Activated CD8-positive, alpha-beta memory T cell treated with anti-CD3 and anti-CD28 coated beads for 36 hours (primary cell): ENCODE measurements around the gene JSRP1. TPM values are rescaled to one million over a fixed set of nuclear protein-coding genes. Genes with fewer than 3 reads are reported as not detected.
"Not testable (repeated sequence)": the region's sequence is repeated elsewhere in the genome, so short reads cannot be mapped to it uniquely, and the experiment has no call there.

Experiments used
- CTCF ChIA-PET: fragments of 350-600 bp; sonication (Branson Sonifier 250); formaldehyde crosslinking; loops from one replicate; lab custom pipeline; 2021; ENCODE audit warnings: antibody characterized with exemption; lab: Charles Lee
- POLR2A ChIA-PET: fragments of 350-600 bp; sonication (Branson Sonifier 250); formaldehyde crosslinking; loops from one replicate; lab custom pipeline; 2021; ENCODE audit warnings: antibody characterized with exemption; lab: Charles Lee
- total RNA-seq, 2 experiments: library from RNA; stranded (reverse); gene quantifications; one replicate each; pipeline ENCODE4 v1.2.3, GENCODE V29; 2021

Gene JSRP1
- total RNA-seq, 2 experiments from 2014 or later = 0.61 to 1.3 TPM

- ChIA-PET CTCF (interaction anchor here (2.2 kb wide), 1 partner anchor 13 kb away, joined by 8 read pairs; no protein-coding TSS in a partner anchor), POLR2A (interaction anchor here (0.6 to 1.5 kb wide), 2 partner anchors 14 to 247 kb away, joined by 3 read pairs; no protein-coding TSS in a partner anchor)
Observed at GRCh38 chr19:2286402-2287140, 30.4 kb upstream of the JSRP1 start.

- ChIA-PET CTCF (interaction anchor here (0.7 to 1.1 kb wide), 2 partner anchors 43 to 107 kb away, joined by 3 to 5 read pairs; no protein-coding TSS in a partner anchor), POLR2A (no interaction called here)
Observed at GRCh38 chr19:2283835-2284507, 27.8 kb upstream of the JSRP1 start.

GRCh38 chr19:2282862-2283237, 26.6 kb upstream of the JSRP1 start:
- POLR2A ChIA-PET = interaction anchor here (0.6 kb wide), 1 partner anchor 46 kb away, joined by 4 read pairs; no protein-coding TSS in a partner anchor
- CTCF ChIA-PET = interaction anchor here (0.5 to 1.1 kb wide), 2 partner anchors 45 to 353 kb away, joined by 4 to 8 read pairs; no protein-coding TSS in a partner anchor

GRCh38 chr19:2282062-2282861, 26.0 kb upstream of the JSRP1 start, which contains the start of gene PEAK3:
Gene PEAK3 (minus strand): TSS chr19:2282175. CDS start chr19:2280931, 1,244 bp downstream.
- POLR2A ChIA-PET = interaction anchor here (0.6 kb wide), 1 partner anchor 45 kb away, joined by 4 read pairs; no protein-coding TSS in a partner anchor
- CTCF ChIA-PET = interaction anchor here (1.1 kb wide), 1 partner anchor 44 kb away, joined by 8 read pairs; no protein-coding TSS in a partner anchor

GRCh38 chr19:2281265-2282061, 25.2 kb upstream of the JSRP1 start:
- POLR2A ChIA-PET, CTCF ChIA-PET: not testable (repeated sequence)

- POLR2A ChIA-PET = no interaction called here
- CTCF ChIA-PET = no interaction called here
Observed at GRCh38 chr19:2280633-2281264, 24.5 kb upstream of the JSRP1 start.

- CTCF ChIA-PET = no interaction called here
- POLR2A ChIA-PET = no interaction called here
Observed at GRCh38 chr19:2278459-2279158, 22.4 kb upstream of the JSRP1 start.

GRCh38 chr19:2277138-2277537, 20.9 kb upstream of the JSRP1 start:
- ChIA-PET CTCF (no interaction called here), POLR2A (no interaction called here)

- ChIA-PET CTCF (no interaction called here), POLR2A (no interaction called here)
Observed at GRCh38 chr19:2276429-2276986, 20.3 kb upstream of the JSRP1 start.

- CTCF ChIA-PET = interaction anchor here (0.5 kb wide), 1 partner anchor 16 kb away, joined by 5 read pairs; no protein-coding TSS in a partner anchor
- POLR2A ChIA-PET = interaction anchor here (1.3 kb wide), 1 partner anchor 51 kb away, joined by 4 read pairs; no protein-coding TSS in a partner anchor
Observed at GRCh38 chr19:2275588-2276428, 19.6 kb upstream of the JSRP1 start.

- CTCF ChIA-PET = interaction anchor here (0.5 to 5.5 kb wide), 9 partner anchors 11 to 109 kb away, joined by 3 to 33 read pairs (median 8); partner anchors contain the start of genes PLEKHJ1 and SF3A2
Observed at GRCh38 chr19:2274931-2275535, 18.8 kb upstream of the JSRP1 start.

GRCh38 chr19:2274185-2274711, 18.0 kb upstream of the JSRP1 start:
- ChIA-PET CTCF (interaction anchor here (1.0 to 5.5 kb wide), 11 partner anchors 10 to 118 kb away, joined by 3 to 33 read pairs (median 6); partner anchors contain the start of genes PLEKHJ1 and SF3A2), POLR2A (interaction anchor here (0.7 to 1.3 kb wide), 6 partner anchors 15 to 1247 kb away, joined by 3 to 14 read pairs (median 4); no protein-coding TSS in a partner anchor)

More at GRCh38 chr19:2274931-2275535, 18.8 kb upstream of the JSRP1 start:
- POLR2A ChIA-PET = interaction anchor here (0.7 to 1.3 kb wide), 4 partner anchors 23 to 1248 kb away, joined by 3 to 14 read pairs (median 4); no protein-coding TSS in a partner anchor

- ChIA-PET POLR2A (interaction anchor here (0.6 to 1.5 kb wide), 4 partner anchors 15 to 114 kb away, joined by 3 to 6 read pairs (median 4); no protein-coding TSS in a partner anchor), CTCF (interaction anchor here (1.0 to 5.5 kb wide), 11 partner anchors 9 to 117 kb away, joined by 3 to 33 read pairs (median 6); partner anchors contain the start of genes PLEKHJ1 and SF3A2)
Observed at GRCh38 chr19:2273356-2274184, 17.4 kb upstream of the JSRP1 start.
